HG02610 (cell line): ENCODE measurements around the gene GNPTG.

Experiments
- ATAC-seq: cut with Tn5 transposase; IDR thresholded peaks from one replicate; pipeline ENCODE4 v1.9.1; 2021; ENCODE audit warnings: mild to moderate bottlenecking, moderate library complexity; ENCODE audit not compliant: unreplicated experiment

Gene GNPTG

GRCh38 chr16:1346422-1347285 lies 5.1 kb upstream of the GNPTG start:
- no peak for ATAC-seq

GRCh38 chr16:1347286-1347855 lies 4.4 kb upstream of the GNPTG start:
- no peak for ATAC-seq

- ATAC-seq = no peak
Measured at GRCh38 chr16:1347962-1348361, 3.8 kb upstream of the GNPTG start.

GRCh38 chr16:1348441-1348840 lies 3.3 kb upstream of the GNPTG start:
- no peak for ATAC-seq

GRCh38 chr16:1348926-1349325 lies 2.8 kb upstream of the GNPTG start:
- no peak for ATAC-seq

GRCh38 chr16:1349351-1349750 lies 2.4 kb upstream of the GNPTG start:
- no peak for ATAC-seq

GRCh38 chr16:1349951-1350350 lies 1.8 kb upstream of the GNPTG start:
- ATAC-seq = no peak

- no peak for ATAC-seq
Measured at GRCh38 chr16:1350691-1351090, 1.0 kb upstream of the GNPTG start.

- no peak for ATAC-seq
Measured at GRCh38 chr16:1351215-1351581, 533 bp upstream of the GNPTG start.

- no peak for ATAC-seq
Measured at GRCh38 chr16:1354815-1355540, 3.2 kb downstream of the GNPTG start.

GRCh38 chr16:1355591-1355990 lies 3.9 kb downstream of the GNPTG start:
- no peak for ATAC-seq

GRCh38 chr16:1356061-1356900 lies 4.5 kb downstream of the GNPTG start:
- no peak for ATAC-seq

- no peak for ATAC-seq
Measured at GRCh38 chr16:1357906-1358566, 6.3 kb downstream of the GNPTG start.

GRCh38 chr16:1361685-1362360 lies 10.1 kb downstream of the GNPTG start:
- ATAC-seq = no peak

- ATAC-seq = no peak
Measured at GRCh38 chr16:1362807-1363206, 11.1 kb downstream of the GNPTG start.

GRCh38 chr16:1363501-1364041 lies 11.8 kb downstream of the GNPTG start:
- no peak for ATAC-seq

GRCh38 chr16:1364510-1364909 lies 12.8 kb downstream of the GNPTG start:
- no peak for ATAC-seq

- no peak for ATAC-seq
Measured at GRCh38 chr16:1366060-1366711, 14.5 kb downstream of the GNPTG start.

GRCh38 chr16:1366712-1367299 lies 15.1 kb downstream of the GNPTG start:
- no peak for ATAC-seq
